GM19193 (cell line): ENCODE data around the gene HTT.

Experiments
- POLR2A ChIP-seq: IDR thresholded peaks from 4 replicates; pipeline ENCODE4 v1.6.1; 2011; ENCODE audit not compliant: insufficient read depth, insufficient read length; ENCODE audit errors: extremely low read depth

The HTT gene

GRCh38 chr4:3221996-3222395 is 147.5 kb downstream of the HTT start:
- TF ChIP-seq POLR2A = no peak

GRCh38 chr4:3223346-3223745 is 148.9 kb downstream of the HTT start:
- TF ChIP-seq POLR2A = no peak

- TF ChIP-seq POLR2A = no peak
Observed at GRCh38 chr4:3223956-3224748, 149.7 kb downstream of the HTT start.

GRCh38 chr4:3225071-3225850 is 150.8 kb downstream of the HTT start:
- no peak for TF ChIP-seq POLR2A

- no peak for TF ChIP-seq POLR2A
Observed at GRCh38 chr4:3225936-3226335, 151.5 kb downstream of the HTT start.

- TF ChIP-seq POLR2A = no peak
Observed at GRCh38 chr4:3226467-3226866, 152.0 kb downstream of the HTT start.

- no peak for TF ChIP-seq POLR2A
Observed at GRCh38 chr4:3226944-3227343, 152.5 kb downstream of the HTT start.

- no peak for TF ChIP-seq POLR2A
Observed at GRCh38 chr4:3227878-3228675, 153.6 kb downstream of the HTT start.

- TF ChIP-seq POLR2A = no peak
Observed at GRCh38 chr4:3228881-3229280, 154.4 kb downstream of the HTT start.

GRCh38 chr4:3229328-3229727 is 154.8 kb downstream of the HTT start:
- TF ChIP-seq POLR2A = no peak

GRCh38 chr4:3229964-3230363 is 155.5 kb downstream of the HTT start:
- TF ChIP-seq POLR2A = no peak

GRCh38 chr4:3231471-3231870 is 157.0 kb downstream of the HTT start:
- no peak for TF ChIP-seq POLR2A

GRCh38 chr4:3232001-3232400 is 157.5 kb downstream of the HTT start:
- TF ChIP-seq POLR2A = no peak

GRCh38 chr4:3232871-3233271 is 158.4 kb downstream of the HTT start:
- TF ChIP-seq POLR2A = no peak

- TF ChIP-seq POLR2A = no peak
Observed at GRCh38 chr4:3233391-3234071, 159.1 kb downstream of the HTT start.
